22Rv1 (cell line): ENCODE results near the gene BCOR.

Source experiments
- H3K27ac ChIP-seq: fragments of 450-650 bp; 2 replicates; pipeline ENCODE4 v1.5.1; 2017
- CTCF ChIP-seq: fragments of 450-650 bp; IDR thresholded peaks from 2 replicates; pipeline ENCODE4 v1.5.1; 2017; ENCODE audit warnings: mild to moderate bottlenecking
- ZFX ChIP-seq: fragments of 450-650 bp; IDR thresholded peaks from 2 replicates; pipeline ENCODE4 v1.6.1; 2017; ENCODE audit warnings: antibody characterized with exemption, borderline replicate concordance

BCOR gene

DNA sequence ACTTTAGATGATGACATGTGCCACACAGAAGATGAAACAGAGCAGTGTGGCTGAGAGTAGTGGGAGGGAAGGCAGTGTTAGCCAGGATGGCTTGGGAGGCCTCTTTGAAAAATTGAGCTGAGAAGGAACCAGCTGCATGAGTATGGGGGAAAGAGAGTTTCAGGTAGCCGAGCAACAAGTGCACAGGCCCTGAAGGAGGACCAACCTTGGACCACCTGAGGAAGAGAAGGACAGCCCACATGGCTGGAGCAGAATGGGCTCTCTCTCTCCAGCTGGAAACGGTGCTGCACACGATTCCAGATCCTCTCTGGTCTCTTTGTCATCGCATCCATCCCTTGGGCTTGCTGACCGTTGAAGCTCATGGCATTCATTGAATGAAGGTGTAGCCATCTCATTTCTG is 23.9 kb upstream of the BCOR start:
- TF ChIP-seq CTCF (no peak), ZFX (no peak)
- 0 out of 2 replicates have a peak overlapping the region, but pooled peaks have one; percentile 29 for H3K27ac ChIP-seq

DNA sequence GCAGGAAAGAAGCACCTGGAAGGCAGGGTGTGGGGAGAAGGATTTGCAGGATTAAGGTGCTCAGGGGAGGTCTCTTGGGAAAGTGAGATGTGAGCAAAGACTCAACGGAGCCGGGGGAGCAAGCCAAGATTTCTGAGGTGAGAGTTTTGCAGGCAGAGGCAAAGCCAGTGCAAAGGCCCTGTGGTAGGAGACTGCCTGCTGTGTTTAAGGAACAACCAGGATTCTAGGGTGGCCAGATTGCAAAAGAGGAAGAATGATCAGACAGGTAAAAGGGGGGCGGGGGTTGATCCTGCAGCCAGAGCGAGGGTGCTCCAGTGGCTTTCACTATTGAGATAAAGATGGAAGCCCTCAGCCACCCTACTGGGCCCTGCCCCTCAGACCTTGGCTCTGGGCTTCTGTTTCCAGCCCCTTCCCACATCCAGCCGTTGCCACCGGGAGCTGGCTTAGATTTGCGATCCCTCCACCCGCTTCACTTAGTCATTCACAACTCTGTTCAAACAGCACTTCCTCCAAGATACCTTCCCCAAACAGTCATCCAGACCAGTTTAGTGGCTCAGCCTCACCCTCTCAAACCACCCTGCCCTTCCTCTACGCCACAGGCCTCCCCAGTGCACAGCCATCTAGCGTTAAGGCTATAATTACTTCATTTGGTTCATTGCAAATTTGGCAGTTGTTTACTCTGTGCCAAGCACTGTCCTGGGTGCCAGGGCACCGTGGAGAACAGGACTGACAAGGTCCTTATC is 23.3 kb upstream of the BCOR start:
- peak overlapping the region; percentile 29; the same call in 1 of the 2 replicates for H3K27ac ChIP-seq
- TF ChIP-seq ZFX (no peak), CTCF (no peak)

DNA sequence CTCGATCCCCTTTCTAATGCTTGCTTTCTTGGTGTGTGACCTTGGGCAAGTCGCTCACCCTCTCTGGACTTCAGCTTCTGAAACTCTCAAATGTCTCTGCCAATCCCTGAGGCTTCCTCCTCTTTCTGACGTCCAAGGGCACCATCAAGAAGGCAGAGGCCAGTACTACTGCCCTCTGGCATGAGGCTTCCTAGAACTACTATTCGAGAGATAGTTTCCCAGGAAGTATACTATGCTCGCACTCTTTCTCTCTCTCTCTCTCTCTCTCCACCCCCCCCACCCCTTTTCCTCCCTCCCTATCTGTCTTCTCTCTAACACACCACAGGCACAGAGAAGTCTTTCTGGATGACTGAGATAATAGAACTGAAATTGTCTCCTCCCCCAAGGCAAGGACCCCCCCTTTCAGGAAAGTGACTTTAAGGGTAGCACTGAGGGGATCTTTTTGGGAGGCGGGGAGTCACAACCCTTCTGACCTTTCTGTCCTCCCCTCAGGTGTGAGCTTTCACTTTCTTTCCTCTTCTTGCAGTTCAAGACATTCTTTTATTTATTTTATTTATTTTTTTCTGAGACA is 20.0 kb upstream of the BCOR start:
- H3K27ac ChIP-seq: no peak overlapping the region
- TF ChIP-seq CTCF: no peak
- TF ChIP-seq ZFX: no peak

GRCh38 chrX:40116925-40117324 is 19.2 kb upstream of the BCOR start:
- TF ChIP-seq CTCF (no peak), ZFX (no peak)
- H3K27ac ChIP-seq: no peak overlapping the region

DNA sequence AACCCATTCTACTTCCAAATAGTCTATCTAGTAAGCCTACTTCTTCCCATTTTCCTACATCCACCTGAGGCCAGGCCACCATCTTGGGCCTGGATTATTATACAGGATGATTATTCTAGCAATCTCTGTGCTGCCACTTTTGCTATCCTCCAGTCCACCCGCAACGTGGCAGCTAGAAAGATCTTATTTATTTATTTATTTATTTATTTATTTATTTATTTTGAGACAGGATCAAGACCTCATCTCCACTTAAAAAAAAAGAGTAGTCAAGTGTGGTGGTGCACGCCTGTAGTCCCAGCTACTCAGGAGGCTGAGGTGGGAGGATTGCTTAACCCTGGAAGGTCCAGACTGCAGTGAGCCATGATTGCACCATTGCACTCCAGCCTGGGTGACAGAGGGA is 15.2 kb upstream of the BCOR start:
- no peak overlapping the region for H3K27ac ChIP-seq
- TF ChIP-seq CTCF: no peak
- TF ChIP-seq ZFX: no peak

GRCh38 chrX:40111868-40112267 is 14.1 kb upstream of the BCOR start:
- H3K27ac ChIP-seq: no peak overlapping the region
- TF ChIP-seq CTCF: no peak

- TF ChIP-seq ZFX: no peak
- TF ChIP-seq CTCF: no peak
- H3K27ac ChIP-seq: peak overlapping the region; percentile 98
These were observed 11.7 kb upstream of the BCOR start for GRCh38 chrX:40109288-40110008.
